Measurements from ENCODE around the gene DNAJB9.

The DNAJB9 gene

DNA sequence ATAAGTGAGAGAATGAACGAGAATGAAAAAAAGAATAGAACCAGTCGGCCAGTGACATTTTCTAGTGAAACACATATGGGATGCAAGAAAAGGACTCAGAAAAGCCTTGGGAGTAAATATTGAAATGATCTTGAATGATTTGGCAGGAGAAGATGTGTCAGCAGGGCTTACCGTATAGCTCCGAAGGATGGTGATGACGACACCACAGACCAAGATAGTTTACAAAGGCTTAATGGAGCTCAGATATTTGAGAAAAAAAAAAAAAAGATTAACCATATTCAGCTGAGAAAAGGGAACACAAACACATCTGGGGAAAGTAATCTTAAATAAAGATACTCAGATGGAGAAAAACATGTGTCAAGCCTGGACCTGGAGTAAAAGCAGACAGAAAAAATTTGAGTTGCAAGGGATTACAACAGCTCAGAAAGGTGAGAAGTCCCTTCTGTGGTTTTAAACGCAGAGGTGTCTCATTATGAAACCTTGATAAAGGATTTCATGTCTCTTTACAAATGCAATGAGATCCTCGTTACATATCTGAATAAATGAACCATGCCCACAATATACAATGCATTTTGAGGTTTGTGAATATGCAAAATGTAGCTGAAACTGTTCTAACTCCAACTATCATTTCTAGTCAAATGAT is 36.0 kb downstream of the DNAJB9 start:
- DNase-seq (ENCODE audit: low read depth in 2 of 2): no peak

DNA sequence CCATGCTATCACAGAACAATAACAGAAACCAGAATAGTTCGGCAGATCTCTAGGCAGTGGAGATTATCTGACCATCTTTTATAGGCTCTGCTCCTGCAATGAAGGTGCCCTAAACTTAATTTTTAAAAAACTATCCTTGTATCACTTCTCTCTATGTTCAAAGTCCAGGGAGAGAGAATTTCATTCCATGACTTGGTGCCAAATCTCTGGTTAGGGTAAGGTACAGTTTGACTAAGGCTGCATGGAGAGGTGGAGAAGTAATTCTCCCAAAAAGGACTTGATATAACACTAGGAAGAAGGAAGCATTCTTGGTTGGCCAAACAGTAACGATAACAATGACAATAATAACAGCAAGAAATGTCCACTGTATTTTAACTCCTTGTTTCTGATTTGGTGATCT is 40.0 kb downstream of the DNAJB9 start:
- no peak for DNase-seq (ENCODE audit: low read depth in 2 of 2)

DNA sequence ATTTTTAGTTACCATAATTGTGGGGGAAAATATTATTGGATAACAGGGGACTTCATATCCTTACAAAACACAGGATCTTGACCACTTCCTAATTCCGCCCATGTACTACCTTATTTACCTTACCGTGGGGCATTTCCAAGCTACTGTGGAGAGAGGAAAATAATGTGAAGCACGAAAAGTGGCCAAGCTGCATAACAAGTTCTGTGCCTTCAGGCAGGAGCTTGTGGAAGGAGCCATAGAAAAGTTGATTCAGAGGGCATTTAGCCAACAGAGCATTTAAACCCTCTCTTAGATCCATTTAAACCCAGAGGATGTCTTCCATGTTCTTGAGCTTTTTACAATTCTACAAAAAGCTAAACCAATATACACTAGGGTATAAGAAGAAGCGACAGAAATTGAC is 41.6 kb downstream of the DNAJB9 start:
- no peak for DNase-seq (ENCODE audit: low read depth in 2 of 2)

DNA sequence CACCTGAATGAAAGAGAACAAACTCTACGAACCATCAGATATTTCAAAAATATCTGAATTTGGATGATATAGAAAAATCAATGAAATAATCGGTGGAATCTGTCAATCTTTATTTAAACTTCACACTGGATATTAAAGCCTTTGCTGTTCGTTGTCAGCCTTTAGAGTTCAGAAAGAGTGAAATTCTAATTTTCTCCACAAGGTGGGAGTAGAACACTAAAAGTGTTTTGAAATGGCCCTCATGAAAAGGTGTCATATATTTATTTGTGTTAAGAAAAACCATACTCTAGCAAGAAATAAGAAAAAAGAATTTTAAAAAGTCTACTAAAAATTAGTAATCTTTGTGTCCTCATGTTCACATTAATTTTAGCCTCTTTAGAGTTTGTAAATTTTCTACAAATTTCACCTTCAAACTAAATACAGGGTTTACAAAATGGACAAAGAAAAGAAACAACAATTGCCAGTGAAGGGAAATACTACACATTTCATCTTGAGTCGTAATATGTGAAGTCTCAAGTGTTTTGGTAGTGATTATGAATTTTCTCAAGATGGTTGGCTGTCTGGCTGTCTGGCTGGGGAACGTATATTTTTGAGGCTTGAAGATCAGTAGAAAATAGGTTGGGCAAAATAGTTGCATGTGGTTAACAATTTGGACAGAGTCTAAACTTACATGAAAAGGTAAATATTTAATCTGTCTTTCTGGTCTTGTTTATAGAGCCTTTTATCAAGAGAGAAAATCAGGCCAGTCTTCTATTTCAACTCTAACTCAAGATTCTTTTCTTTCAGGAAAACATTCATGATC is 43.7 kb downstream of the DNAJB9 start:
- DNase-seq (ENCODE audit: low read depth in 2 of 2): no peak

DNA sequence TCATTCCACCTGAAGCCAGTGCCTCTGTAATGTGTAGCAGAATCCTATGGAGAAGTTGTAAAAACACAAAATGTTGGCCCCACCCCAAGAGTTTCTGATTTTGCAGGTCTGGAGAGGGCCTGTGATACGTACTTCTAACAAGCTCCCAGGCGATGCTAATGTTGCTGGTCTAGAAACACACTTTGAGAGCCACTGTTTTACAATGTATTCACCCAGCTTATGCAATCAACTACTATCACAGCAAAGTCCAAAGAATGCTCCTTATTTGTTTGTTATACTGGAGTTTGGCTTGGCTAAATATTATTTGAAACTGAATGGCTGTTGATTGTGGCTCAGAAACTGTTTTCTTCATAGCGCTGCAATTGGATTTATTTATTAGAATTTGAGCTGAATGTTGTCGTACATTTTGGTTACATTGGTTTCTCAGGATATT is 44.3 kb downstream of the DNAJB9 start:
- DNase-seq (ENCODE audit: low read depth in 2 of 2): no peak

DNA sequence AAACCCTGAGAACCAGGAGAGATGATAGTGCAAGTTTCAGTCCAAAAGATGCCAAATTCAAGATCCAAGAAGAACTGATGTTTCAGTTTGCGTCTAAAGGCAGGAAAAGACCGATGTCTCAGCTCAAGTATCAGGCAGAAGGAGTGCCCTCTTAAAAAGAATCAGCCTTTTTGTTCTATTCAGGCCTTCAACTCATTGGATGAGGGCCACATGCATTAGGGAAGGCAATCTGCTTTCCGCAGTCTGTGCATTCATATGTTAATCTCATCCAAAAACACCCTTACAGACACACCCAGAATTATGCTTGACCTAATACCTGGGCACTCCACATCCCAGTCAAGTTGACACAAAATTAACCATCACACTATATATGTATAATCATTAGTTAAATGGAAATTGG is 45.2 kb downstream of the DNAJB9 start:
- DNase-seq (ENCODE audit: low read depth in 2 of 2): no peak

DNA sequence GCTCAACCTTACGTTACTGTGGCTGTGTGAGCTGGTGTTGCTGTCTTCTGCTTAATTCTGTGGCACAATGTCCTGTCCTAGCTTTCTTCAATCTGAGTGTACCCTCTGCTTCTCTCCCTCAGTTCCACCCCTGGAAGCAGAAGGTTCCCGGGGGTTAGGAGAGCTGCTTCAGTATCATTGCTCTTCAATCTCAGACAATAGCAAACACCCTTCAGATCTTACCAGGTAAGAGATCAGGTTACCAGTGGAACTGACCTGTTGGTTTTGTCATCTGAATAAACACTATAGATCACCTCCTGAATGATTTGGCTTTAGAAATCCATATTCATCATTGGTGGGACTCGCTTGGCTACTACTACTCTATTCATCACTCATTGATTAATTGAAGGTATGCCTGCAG is 48.4 kb downstream of the DNAJB9 start:
- no peak for DNase-seq (ENCODE audit: low read depth in 2 of 2)

DNA sequence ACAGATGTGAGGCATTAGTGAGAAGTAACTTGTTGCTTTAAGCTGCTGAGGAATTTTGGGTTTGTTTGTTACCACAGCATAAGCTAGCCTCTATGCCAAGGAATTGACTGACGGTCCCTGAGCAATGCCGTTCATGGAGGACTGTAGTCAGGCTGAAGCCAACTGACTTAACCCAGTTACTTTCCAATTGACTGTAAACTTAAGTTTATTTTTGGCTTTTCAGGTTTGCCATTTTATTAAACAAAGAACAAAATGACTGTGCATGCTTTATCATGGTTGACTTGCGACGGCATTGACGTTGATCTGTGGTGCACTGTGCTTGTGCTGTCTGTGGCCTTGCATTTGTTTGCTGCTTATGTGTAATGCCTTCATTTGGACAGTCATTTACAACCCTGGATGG is 53.5 kb downstream of the DNAJB9 start:
- no peak for DNase-seq (ENCODE audit: low read depth in 2 of 2)

All from stimulated activated CD4-positive, alpha-beta T cell treated with anti-CD3 and anti-CD28 coated beads, Interleukin-12 subunit alpha, Interleukin-12 subunit beta, amount 100 ng/mL, for 24 hours (primary cell).